ENCODE measurements around the gene GALNT10.

GALNT10 gene

GRCh38 chr5:154456540-154456939, 266.0 kb downstream of the GALNT10 start:
- no peak overlapping the region for H3K4me3 Mint-ChIP-seq
- ATAC-seq (replicated peaks) (no peak), DNase-seq (no peak)
- H3K27me3 Mint-ChIP-seq, result no peaks in the 10 kb centered on the region
- no peaks in the 10 kb centered on the region for H3K9me3 Mint-ChIP-seq
- peaks cover 33 to 45% of the 10 kb centered on the region in 2 donors for H3K36me3 Mint-ChIP-seq
- no peak overlapping the region for H3K27ac Mint-ChIP-seq
- peaks cover 5 to 12% of the 10 kb centered on the region in 2 donors for H3K4me1 Mint-ChIP-seq

- DNase-seq (no peak), ATAC-seq (replicated peaks) (no peak)
- Mint-ChIP-seq H3K27me3 (no peaks in the 10 kb centered on the region), H3K36me3 (peaks cover 28 to 31% of the 10 kb centered on the region in 2 donors), H3K27ac (no peak overlapping the region), H3K9me3 (no peaks in the 10 kb centered on the region), H3K4me1 (peaks cover 5 to 12% of the 10 kb centered on the region in 2 donors), H3K4me3 (no peak overlapping the region)
Observed at GRCh38 chr5:154459015-154459414, 268.5 kb downstream of the GALNT10 start.

- no peak for ATAC-seq (replicated peaks)
- H3K36me3 Mint-ChIP-seq, result peaks cover 20 to 26% of the 10 kb centered on the region in 2 donors
- no peak overlapping the region for H3K4me3 Mint-ChIP-seq
- no peaks in the 10 kb centered on the region for H3K9me3 Mint-ChIP-seq
- DNase-seq, result no peak
- no peak overlapping the region for H3K27ac Mint-ChIP-seq
- H3K4me1 Mint-ChIP-seq, result peaks cover 5 to 12% of the 10 kb centered on the region in 2 donors
- no peaks in the 10 kb centered on the region for H3K27me3 Mint-ChIP-seq
Observed at GRCh38 chr5:154460172-154460571, 269.6 kb downstream of the GALNT10 start.

- Mint-ChIP-seq H3K4me1 (peaks cover 5 to 12% of the 10 kb centered on the region in 2 donors), H3K36me3 (peaks cover 13 to 17% of the 10 kb centered on the region in 2 donors), H3K4me3 (no peak overlapping the region), H3K9me3 (no peaks in the 10 kb centered on the region), H3K27ac (no peak overlapping the region), H3K27me3 (no peaks in the 10 kb centered on the region)
- DNase-seq (no peak), ATAC-seq (replicated peaks) (no peak)
Observed at GRCh38 chr5:154461531-154461930, 271.0 kb downstream of the GALNT10 start.

- Mint-ChIP-seq H3K36me3 (peaks cover 5% of the 10 kb centered on the region in 2 donors), H3K4me3 (no peak overlapping the region), H3K27ac (no peak overlapping the region), H3K9me3 (no peaks in the 10 kb centered on the region), H3K4me1 (peaks cover 5 to 12% of the 10 kb centered on the region in 2 donors), H3K27me3 (peaks cover 11 to 18% of the 10 kb centered on the region in 2 donors)
- ATAC-seq (replicated peaks), result no peak
- DNase-seq, result no peak
Observed at GRCh38 chr5:154464438-154464837, 273.9 kb downstream of the GALNT10 start.

- ATAC-seq (replicated peaks) (no peak), DNase-seq (no peak)
- Mint-ChIP-seq H3K27me3 (peaks cover 15 to 23% of the 10 kb centered on the region in 2 donors), H3K27ac (no peak overlapping the region), H3K36me3 (peaks cover 5% of the 10 kb centered on the region in 2 donors), H3K4me1 (peaks cover 5 to 12% of the 10 kb centered on the region in 2 donors), H3K9me3 (no peaks in the 10 kb centered on the region), H3K4me3 (no peak overlapping the region)
Observed at GRCh38 chr5:154465169-154465568, 274.6 kb downstream of the GALNT10 start.

GRCh38 chr5:154466147-154466546, 275.6 kb downstream of the GALNT10 start:
- no peak overlapping the region for H3K27ac Mint-ChIP-seq
- no peak overlapping the region for H3K4me3 Mint-ChIP-seq
- no peak for DNase-seq
- no peaks in the 10 kb centered on the region for H3K9me3 Mint-ChIP-seq
- peaks cover 25 to 33% of the 10 kb centered on the region in 2 donors for H3K27me3 Mint-ChIP-seq
- ATAC-seq (replicated peaks), result no peak
- peaks cover 0 to 4% of the 10 kb centered on the region in 2 donors for H3K4me1 Mint-ChIP-seq
- peaks cover 0 to 5% of the 10 kb centered on the region in 2 donors for H3K36me3 Mint-ChIP-seq

GRCh38 chr5:154466671-154467070, 276.1 kb downstream of the GALNT10 start:
- no peaks in the 10 kb centered on the region for H3K9me3 Mint-ChIP-seq
- peaks cover 30 to 38% of the 10 kb centered on the region in 2 donors for H3K27me3 Mint-ChIP-seq

GRCh38 chr5:154467655-154468354, 277.3 kb downstream of the GALNT10 start:
- peaks cover 34 to 45% of the 10 kb centered on the region in 2 donors for H3K27me3 Mint-ChIP-seq
- H3K36me3 Mint-ChIP-seq, result peaks cover 0 to 5% of the 10 kb centered on the region in 2 donors

More at GRCh38 chr5:154466671-154467070, 276.1 kb downstream of the GALNT10 start:
- no peak overlapping the region for H3K27ac Mint-ChIP-seq
- peaks cover 0 to 2% of the 10 kb centered on the region in 2 donors for H3K4me1 Mint-ChIP-seq
- H3K36me3 Mint-ChIP-seq, result peaks cover 0 to 5% of the 10 kb centered on the region in 2 donors
- DNase-seq, result no peak
- H3K4me3 Mint-ChIP-seq, result no peak overlapping the region
- no peak for ATAC-seq (replicated peaks)

GRCh38 chr5:154470137-154470536, 279.6 kb downstream of the GALNT10 start:
- no peak overlapping the region for H3K4me3 Mint-ChIP-seq
- ATAC-seq (replicated peaks), result no peak

More at GRCh38 chr5:154467655-154468354, 277.3 kb downstream of the GALNT10 start:
- ATAC-seq (replicated peaks) (peak; percentile 95 to 99), DNase-seq (peak; percentile 61)
- Mint-ChIP-seq H3K9me3 (no peaks in the 10 kb centered on the region), H3K4me1 (peaks cover 0 to 4% of the 10 kb centered on the region in 2 donors), H3K4me3 (no peak overlapping the region), H3K27ac (no peak overlapping the region)

More at GRCh38 chr5:154470137-154470536, 279.6 kb downstream of the GALNT10 start:
- H3K9me3 Mint-ChIP-seq, result peaks cover 0 to 1% of the 10 kb centered on the region in 2 donors
- peaks cover 54 to 68% of the 10 kb centered on the region in 2 donors for H3K27me3 Mint-ChIP-seq
- peaks cover 20 to 23% of the 10 kb centered on the region in 2 donors for H3K4me1 Mint-ChIP-seq
- peaks cover 0 to 4% of the 10 kb centered on the region in 2 donors for H3K36me3 Mint-ChIP-seq
- no peak for DNase-seq
- no peak overlapping the region for H3K27ac Mint-ChIP-seq

Measured in stimulated activated naive B cell treated with anti-CD40 and anti-IgM and Interleukin-4, amounts not matched to agents 10 μg/mL and 1 μg/mL and 100 μg/mL, for 72 hours (primary cell).